Middle frontal gyrus (tissue), 1 donor: ENCODE data around the gene LGMN.

Source experiments
- DNase-seq: peaks from one replicate; pipeline ENCODE4 v3.0.0-alpha.2; 2015; ENCODE audit warnings: low spot score; ENCODE audit errors: extremely low spot score

Gene LGMN

GRCh38 chr14:92654239-92654901 is 94.1 kb downstream of the LGMN start:
- no peak for DNase-seq
